ENCODE measurements around the gene STOX2.

GRCh38 chr4:184021389-184021788, 116.3 kb downstream of the STOX2 start:
- no peak for TF ChIP-seq ELF4 (IDR thresholded peaks at IDR 0.05)
- TF ChIP-seq SP1 (IDR thresholded peaks at IDR 0.05): no peak
- no peak for TF ChIP-seq LEF1 (IDR thresholded peaks at IDR 0.05; ENCODE audit: borderline replicate concordance)
- TF ChIP-seq SUZ12 (IDR thresholded peaks at IDR 0.05): no peak
- no peak for TF ChIP-seq CTBP1 (IDR thresholded peaks at IDR 0.05; ENCODE audit: borderline replicate concordance)
- no peak for TF ChIP-seq HDGF (IDR thresholded peaks at IDR 0.05; ENCODE audit: borderline replicate concordance)
- no peak for TF ChIP-seq BHLHE40 (IDR thresholded peaks at IDR 0.05; ENCODE audit: borderline replicate concordance)
- no peak for TF ChIP-seq ARNT (IDR thresholded peaks at IDR 0.05)
- no peak for TF ChIP-seq NFRKB (IDR thresholded peaks at IDR 0.05)
- no peak for TF ChIP-seq FOXA1 (IDR thresholded peaks at IDR 0.05)
- TF ChIP-seq TARDBP (IDR thresholded peaks at IDR 0.05): no peak
- TF ChIP-seq FOXM1 (IDR thresholded peaks at IDR 0.05; ENCODE audit: borderline replicate concordance): no peak
- TF ChIP-seq L3MBTL2 (conservative IDR thresholded peaks at IDR 0.05): no peak

Data from HEK293T (cell line).